ENCODE measurements around the gene RGS3.

- TF ChIP-seq EZH2 (IDR thresholded peaks at IDR 0.05; ENCODE audit: insufficient read depth, poor library complexity, severe bottlenecking) (no peak), EZH2phosphoT487 (IDR thresholded peaks at IDR 0.05; ENCODE audit: insufficient read depth, low read depth) (no peak)
Observed at GRCh38 chr9:113542741-113543140, 79.2 kb downstream of the RGS3 start.

Data from GM23248 (cell line).